SKM-1 (cell line): ENCODE measurements around the gene HAO2.

Experiments
- DNase-seq: peaks from one replicate; lab custom pipeline; 2025; ENCODE audit not compliant: unreplicated experiment; lab: John Stamatoyannopoulos, UW

The HAO2 gene

DNA sequence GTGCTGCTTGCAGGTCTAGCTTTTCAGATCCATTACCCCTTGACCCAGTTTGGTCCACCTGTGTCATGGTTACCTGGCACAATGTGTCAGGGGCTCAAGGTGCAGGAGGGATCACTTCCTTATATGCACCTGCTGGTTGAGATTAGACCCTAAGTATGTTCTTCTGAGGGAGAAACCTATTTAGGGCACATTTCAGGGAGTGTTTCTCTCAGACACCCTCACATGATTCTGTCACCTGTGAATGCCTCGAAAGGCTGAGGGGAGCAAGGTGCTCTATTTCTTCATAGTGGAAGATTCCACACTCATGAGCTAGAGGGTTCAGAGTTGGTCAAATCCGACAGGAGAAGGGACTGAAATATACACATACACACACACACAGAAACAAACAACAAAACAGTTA, 61.9 kb downstream of the HAO2 start:
- DNase-seq: no peak

DNA sequence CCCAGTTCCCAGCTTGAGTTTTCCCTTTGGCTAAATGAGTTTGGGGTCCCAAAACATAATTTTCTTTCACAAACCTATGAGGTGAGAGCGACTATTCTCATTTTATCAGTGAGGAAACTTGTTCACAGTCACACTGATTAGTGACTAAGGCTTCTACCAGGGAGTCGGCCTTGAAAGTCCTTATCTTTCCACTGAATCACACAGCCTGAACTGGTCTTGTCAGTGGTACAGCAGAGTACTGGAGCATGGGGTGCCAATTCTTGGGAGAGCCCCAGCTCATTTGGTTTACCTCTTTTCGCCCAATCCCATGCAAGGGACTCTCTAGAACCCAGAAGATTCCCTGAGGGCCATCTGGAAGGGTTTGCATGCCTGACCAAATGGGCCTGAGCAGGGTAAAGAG, 63.3 kb downstream of the HAO2 start:
- no peak for DNase-seq

DNA sequence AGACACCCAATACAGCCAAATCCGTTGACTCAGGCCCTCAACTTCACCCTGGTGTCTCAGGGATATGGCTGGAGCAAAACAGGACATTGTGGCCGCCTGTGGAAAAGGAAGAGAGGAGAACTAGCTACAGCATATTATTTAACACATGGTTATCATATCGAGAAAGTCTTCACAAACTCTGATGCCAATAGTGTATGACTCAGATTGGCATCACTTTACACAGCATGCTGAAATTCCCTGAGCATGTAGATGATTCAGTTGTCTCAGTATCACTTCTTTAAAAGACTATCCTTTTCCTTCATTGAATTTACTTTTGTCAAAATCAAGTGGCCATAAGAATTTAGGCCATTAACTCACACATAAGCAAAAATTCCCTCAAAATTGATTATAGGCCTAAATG, 66.5 kb downstream of the HAO2 start:
- DNase-seq: no peak

DNA sequence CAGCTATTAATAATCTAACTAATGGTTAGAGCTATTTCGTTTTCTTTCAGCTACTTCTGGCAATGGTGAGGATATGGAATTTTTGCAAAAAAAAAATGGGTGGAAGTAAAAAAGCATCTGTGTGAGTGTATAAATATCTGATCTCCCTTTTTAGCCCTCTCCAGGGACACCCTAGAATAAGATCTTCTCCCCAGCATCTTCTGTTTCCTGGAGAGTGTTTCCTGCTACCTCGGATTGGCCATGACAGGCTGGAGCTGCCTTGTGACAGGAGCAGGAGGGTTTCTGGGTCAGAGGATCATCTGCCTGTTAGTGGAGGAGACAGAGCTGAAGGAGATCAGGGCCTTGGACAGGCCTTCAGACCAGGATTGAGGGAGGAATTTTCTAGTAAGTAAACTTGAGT, 70.2 kb downstream of the HAO2 start:
- DNase-seq: no peak

DNA sequence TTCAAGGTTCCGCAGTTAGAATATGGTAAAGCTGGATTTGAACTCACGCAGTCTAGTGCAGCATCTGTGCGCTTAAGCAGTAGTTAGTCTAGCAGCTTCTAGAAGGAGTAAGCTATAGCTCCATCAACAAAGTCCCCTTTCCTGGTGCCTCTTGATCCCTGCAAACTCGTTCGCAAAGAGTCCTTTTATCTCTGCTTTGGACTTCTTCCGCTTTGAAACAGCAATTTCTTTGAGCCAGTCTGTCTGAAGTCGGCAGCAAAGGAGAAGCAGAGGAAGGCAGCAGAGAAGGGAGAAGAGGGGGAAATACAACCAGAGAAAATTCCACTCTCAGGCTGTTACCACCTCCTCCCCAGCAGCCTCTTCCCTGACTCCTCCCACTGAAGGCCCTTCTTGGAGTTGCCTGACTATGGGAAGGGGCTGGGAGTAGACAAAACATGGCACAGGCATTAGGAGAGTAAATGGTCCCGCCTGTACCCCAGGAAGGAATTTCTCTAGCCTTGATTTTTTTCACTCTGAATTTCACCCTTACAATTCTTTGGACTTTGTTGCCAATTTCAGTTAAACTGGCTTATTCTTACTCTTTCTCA, 72.2 kb downstream of the HAO2 start:
- no peak for DNase-seq

DNA sequence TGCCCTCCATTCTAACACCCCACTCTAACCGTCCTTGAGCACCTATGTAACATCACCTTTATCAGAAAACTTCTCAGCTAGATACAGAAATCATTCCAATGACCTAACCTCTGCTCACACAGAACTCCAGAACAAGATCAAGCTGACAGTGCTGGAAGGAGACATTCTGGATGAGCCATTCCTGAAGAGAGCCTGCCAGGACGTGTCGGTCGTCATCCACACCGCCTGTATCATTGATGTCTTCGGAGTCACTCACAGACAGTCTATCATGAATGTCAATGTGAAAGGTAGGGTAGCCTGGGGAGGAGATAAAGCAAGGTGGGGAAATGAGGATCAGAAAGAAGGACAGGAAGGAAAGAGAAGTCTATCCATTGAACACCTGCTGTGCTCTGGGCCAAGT, 74.2 kb downstream of the HAO2 start:
- no peak for DNase-seq
